BLaER1 (cell line): ENCODE measurements around the gene SPRTN.

Source experiments
- H3K27ac ChIP-seq: shearing (Covaris generic); formaldehyde crosslinking; 2 replicates; pipeline ENCODE4 v1.8.1; 2022
- H3K27me3 ChIP-seq: shearing (Covaris generic); formaldehyde crosslinking; 2 replicates; pipeline ENCODE4 v1.8.1; 2022
- H3K36me3 ChIP-seq: shearing (Covaris generic); formaldehyde crosslinking; 2 replicates; pipeline ENCODE4 v1.8.1; 2022
- H3K4me1 ChIP-seq: shearing (Covaris generic); formaldehyde crosslinking; 2 replicates; pipeline ENCODE4 v1.8.1; 2022
- H3K4me2 ChIP-seq: shearing (Covaris generic); formaldehyde crosslinking; 2 replicates; pipeline ENCODE4 v1.8.1; 2022
- H3K4me3 ChIP-seq: shearing (Covaris generic); formaldehyde crosslinking; 2 replicates; pipeline ENCODE4 v1.8.1; 2022
- H3K9ac ChIP-seq: shearing (Covaris generic); formaldehyde crosslinking; 2 replicates; pipeline ENCODE4 v1.8.1; 2022
- H3K9me3 ChIP-seq: shearing (Covaris generic); formaldehyde crosslinking; 2 replicates; pipeline ENCODE4 v1.8.1; 2022
- H4K20me1 ChIP-seq: shearing (Covaris generic); formaldehyde crosslinking; 2 replicates; pipeline ENCODE4 v1.8.1; 2022
- Cebpa-rat ChIP-seq: shearing (Covaris generic); IDR thresholded peaks from 2 replicates; pipeline ENCODE4 v1.8.1; 2022

Gene SPRTN

GRCh38 chr1:231372501-231372900 lies 34.4 kb downstream of the SPRTN start:
- Histone ChIP-seq H3K9ac (no peak overlapping the region), H4K20me1 (peaks cover 96% of the 10 kb centered on the region), H3K4me3 (no peak overlapping the region), H3K27me3 (no peaks in the 10 kb centered on the region), H3K36me3 (peaks cover 55% of the 10 kb centered on the region), H3K4me1 (no peaks in the 10 kb centered on the region), H3K9me3 (no peaks in the 10 kb centered on the region), H3K4me2 (no peak overlapping the region), H3K27ac (no peak overlapping the region)
- no peak for TF ChIP-seq Cebpa-rat

- Histone ChIP-seq H3K27ac (no peak overlapping the region), H3K9me3 (no peaks in the 10 kb centered on the region), H3K27me3 (no peaks in the 10 kb centered on the region), H3K36me3 (peaks cover 38% of the 10 kb centered on the region), H4K20me1 (peaks cover 96% of the 10 kb centered on the region), H3K4me2 (no peak overlapping the region), H3K4me1 (peaks cover 11% of the 10 kb centered on the region), H3K9ac (no peak overlapping the region), H3K4me3 (no peak overlapping the region)
- no peak for TF ChIP-seq Cebpa-rat
These were observed 36.3 kb downstream of the SPRTN start for GRCh38 chr1:231374394-231374793.

GRCh38 chr1:231376101-231376500 lies 38.0 kb downstream of the SPRTN start:
- Histone ChIP-seq H3K4me3 (no peak overlapping the region), H3K9ac (no peak overlapping the region), H3K4me1 (peaks cover 17% of the 10 kb centered on the region), H3K27ac (no peak overlapping the region), H3K4me2 (no peak overlapping the region), H4K20me1 (peaks cover 95% of the 10 kb centered on the region), H3K9me3 (no peaks in the 10 kb centered on the region), H3K27me3 (no peaks in the 10 kb centered on the region), H3K36me3 (peaks cover 34% of the 10 kb centered on the region)
- no peak for TF ChIP-seq Cebpa-rat

- Histone ChIP-seq H3K27ac (no peak overlapping the region), H3K36me3 (peaks cover 27% of the 10 kb centered on the region), H4K20me1 (peaks cover 95% of the 10 kb centered on the region), H3K9me3 (no peaks in the 10 kb centered on the region), H3K27me3 (no peaks in the 10 kb centered on the region), H3K4me1 (peaks cover 17% of the 10 kb centered on the region), H3K9ac (no peak overlapping the region), H3K4me3 (no peak overlapping the region), H3K4me2 (no peak overlapping the region)
- no peak for TF ChIP-seq Cebpa-rat
These were observed 38.9 kb downstream of the SPRTN start for GRCh38 chr1:231376875-231377549.

GRCh38 chr1:231381729-231382128 lies 43.6 kb downstream of the SPRTN start:
- no peaks in the 10 kb centered on the region for H3K27me3 ChIP-seq
- H3K27ac ChIP-seq, result no peak overlapping the region
- H3K4me1 ChIP-seq, result peaks cover 17% of the 10 kb centered on the region
- no peaks in the 10 kb centered on the region for H3K9me3 ChIP-seq
- no peak overlapping the region for H3K4me2 ChIP-seq
- H3K4me3 ChIP-seq, result no peak overlapping the region
- TF ChIP-seq Cebpa-rat, result no peak
- H3K36me3 ChIP-seq, result peaks cover 36% of the 10 kb centered on the region
- peaks cover 98% of the 10 kb centered on the region for H4K20me1 ChIP-seq
- no peak overlapping the region for H3K9ac ChIP-seq

GRCh38 chr1:231382426-231382825 lies 44.3 kb downstream of the SPRTN start:
- Histone ChIP-seq H3K27ac (no peak overlapping the region), H3K36me3 (peaks cover 41% of the 10 kb centered on the region), H3K4me2 (no peak overlapping the region), H4K20me1 (peaks cover 98% of the 10 kb centered on the region), H3K4me3 (no peak overlapping the region), H3K9me3 (no peaks in the 10 kb centered on the region), H3K9ac (no peak overlapping the region), H3K4me1 (peaks cover 17% of the 10 kb centered on the region), H3K27me3 (no peaks in the 10 kb centered on the region)
- TF ChIP-seq Cebpa-rat, result no peak

GRCh38 chr1:231383159-231383860 lies 45.2 kb downstream of the SPRTN start:
- Histone ChIP-seq H3K27me3 (no peaks in the 10 kb centered on the region), H3K36me3 (peaks cover 46% of the 10 kb centered on the region), H3K4me1 (peaks cover 17% of the 10 kb centered on the region), H3K9me3 (no peaks in the 10 kb centered on the region), H3K9ac (no peak overlapping the region), H3K27ac (no peak overlapping the region), H3K4me2 (no peak overlapping the region), H4K20me1 (peaks cover 98% of the 10 kb centered on the region), H3K4me3 (no peak overlapping the region)
- TF ChIP-seq Cebpa-rat, result no peak

- Histone ChIP-seq H4K20me1 (peaks cover 98% of the 10 kb centered on the region), H3K4me3 (no peak overlapping the region), H3K4me2 (no peak overlapping the region), H3K36me3 (peaks cover 51% of the 10 kb centered on the region), H3K27ac (no peak overlapping the region), H3K9ac (no peak overlapping the region), H3K9me3 (peaks cover 5% of the 10 kb centered on the region; the same call in 1 of the 2 replicates), H3K4me1 (peaks cover 1% of the 10 kb centered on the region; the same call in 1 of the 2 replicates), H3K27me3 (no peaks in the 10 kb centered on the region)
- no peak for TF ChIP-seq Cebpa-rat
These were observed 46.8 kb downstream of the SPRTN start for GRCh38 chr1:231384696-231385415.

- H3K4me1 ChIP-seq, result no peaks in the 10 kb centered on the region
- H4K20me1 ChIP-seq, result peaks cover 100% of the 10 kb centered on the region
- no peak overlapping the region for H3K27ac ChIP-seq
- H3K36me3 ChIP-seq, result peaks cover 54% of the 10 kb centered on the region
- H3K4me3 ChIP-seq, result no peak overlapping the region
- no peak overlapping the region for H3K9ac ChIP-seq
- no peaks in the 10 kb centered on the region for H3K27me3 ChIP-seq
- H3K4me2 ChIP-seq, result no peak overlapping the region
- TF ChIP-seq Cebpa-rat, result no peak
- peaks cover 7% of the 10 kb centered on the region; the same call in 1 of the 2 replicates for H3K9me3 ChIP-seq
These were observed 47.3 kb downstream of the SPRTN start for GRCh38 chr1:231385416-231385748.

GRCh38 chr1:231386466-231386865 lies 48.4 kb downstream of the SPRTN start:
- no peak for TF ChIP-seq Cebpa-rat
- Histone ChIP-seq H3K36me3 (peaks cover 59% of the 10 kb centered on the region), H4K20me1 (peaks cover 99% of the 10 kb centered on the region), H3K9ac (no peak overlapping the region), H3K4me3 (no peak overlapping the region), H3K27me3 (no peaks in the 10 kb centered on the region), H3K27ac (no peak overlapping the region), H3K4me1 (no peaks in the 10 kb centered on the region), H3K9me3 (peaks cover 7% of the 10 kb centered on the region; the same call in 1 of the 2 replicates), H3K4me2 (no peak overlapping the region)
